Memory B cell (primary cell): ENCODE results near the gene PLAC1.

ENCODE experiments used
- ATAC-seq: fragments of 150-1000 bp; cut with Tn5 transposase; 2 replicates; pipeline ENCODE4 v1.10.0; 2021; ENCODE audit warnings: low read depth, mild to moderate bottlenecking, moderate library complexity
- DNase-seq, 2 donors: peaks; one replicate each; pipeline ENCODE4 v3.0.0; 2022; ENCODE audit warnings: low spot score in 2 of 2
- H3K27ac Mint-ChIP-seq: one replicate; pipeline ENCODE4 v1.8.0; 2022; ENCODE audit warnings: mild to moderate bottlenecking, moderate library complexity, mixed read lengths
- H3K27me3 Mint-ChIP-seq: one replicate; pipeline ENCODE4 v1.8.0; 2022; ENCODE audit warnings: mixed read lengths
- H3K36me3 Mint-ChIP-seq: one replicate; pipeline ENCODE4 v1.8.0; 2022; ENCODE audit warnings: mild to moderate bottlenecking, mixed read lengths
- H3K4me1 Mint-ChIP-seq: one replicate; pipeline ENCODE4 v1.8.0; 2022; ENCODE audit warnings: mixed read lengths
- H3K4me3 Mint-ChIP-seq: one replicate; pipeline ENCODE4 v1.8.0; 2022; ENCODE audit warnings: mild to moderate bottlenecking, moderate library complexity, mixed read lengths
- H3K9me3 Mint-ChIP-seq: one replicate; pipeline ENCODE4 v1.8.0; 2022; ENCODE audit warnings: mixed read lengths

Gene PLAC1

GRCh38 chrX:134682081-134682480 lies 23.8 kb upstream of the PLAC1 start:
- Mint-ChIP-seq H3K4me3 (no peak overlapping the region), H3K4me1 (no peaks in the 10 kb centered on the region), H3K9me3 (no peaks in the 10 kb centered on the region), H3K36me3 (no peaks in the 10 kb centered on the region), H3K27me3 (peaks cover 6% of the 10 kb centered on the region), H3K27ac (no peak overlapping the region)
- no peak for DNase-seq
- ATAC-seq = no peak

GRCh38 chrX:134679644-134680043 lies 21.4 kb upstream of the PLAC1 start:
- no peak overlapping the region for H3K27ac Mint-ChIP-seq
- H3K27me3 Mint-ChIP-seq = peaks cover 6% of the 10 kb centered on the region
- H3K4me3 Mint-ChIP-seq = no peak overlapping the region
- ATAC-seq (no peak), DNase-seq (no peak)
- H3K36me3 Mint-ChIP-seq = no peaks in the 10 kb centered on the region
- no peaks in the 10 kb centered on the region for H3K4me1 Mint-ChIP-seq
- no peaks in the 10 kb centered on the region for H3K9me3 Mint-ChIP-seq

- DNase-seq (no peak), ATAC-seq (no peak)
- H3K27me3 Mint-ChIP-seq = peaks cover 6% of the 10 kb centered on the region
- H3K36me3 Mint-ChIP-seq = no peaks in the 10 kb centered on the region
- H3K27ac Mint-ChIP-seq = no peak overlapping the region
- H3K4me3 Mint-ChIP-seq = no peak overlapping the region
- no peaks in the 10 kb centered on the region for H3K4me1 Mint-ChIP-seq
- H3K9me3 Mint-ChIP-seq = no peaks in the 10 kb centered on the region
Observed at GRCh38 chrX:134679221-134679620, 20.9 kb upstream of the PLAC1 start.

GRCh38 chrX:134677332-134677731 lies 19.1 kb upstream of the PLAC1 start:
- Mint-ChIP-seq H3K9me3 (no peaks in the 10 kb centered on the region), H3K36me3 (no peaks in the 10 kb centered on the region), H3K27me3 (peaks cover 6% of the 10 kb centered on the region), H3K27ac (no peak overlapping the region), H3K4me1 (no peaks in the 10 kb centered on the region), H3K4me3 (no peak overlapping the region)
- ATAC-seq = no peak
- DNase-seq = no peak

GRCh38 chrX:134676436-134676835 lies 18.2 kb upstream of the PLAC1 start:
- DNase-seq (no peak), ATAC-seq (no peak)
- no peaks in the 10 kb centered on the region for H3K9me3 Mint-ChIP-seq
- no peak overlapping the region for H3K4me3 Mint-ChIP-seq
- H3K4me1 Mint-ChIP-seq = no peaks in the 10 kb centered on the region
- no peak overlapping the region for H3K27ac Mint-ChIP-seq
- no peaks in the 10 kb centered on the region for H3K36me3 Mint-ChIP-seq
- H3K27me3 Mint-ChIP-seq = peaks cover 7% of the 10 kb centered on the region

- Mint-ChIP-seq H3K27ac (no peak overlapping the region), H3K36me3 (no peaks in the 10 kb centered on the region), H3K9me3 (peaks cover 2% of the 10 kb centered on the region), H3K4me3 (no peak overlapping the region), H3K4me1 (no peaks in the 10 kb centered on the region), H3K27me3 (peaks cover 9% of the 10 kb centered on the region)
- no peak for ATAC-seq
- no peak for DNase-seq
Observed at GRCh38 chrX:134673123-134673522, 14.9 kb upstream of the PLAC1 start.

GRCh38 chrX:134672101-134672500 lies 13.8 kb upstream of the PLAC1 start:
- Mint-ChIP-seq H3K4me3 (no peak overlapping the region), H3K27ac (no peak overlapping the region), H3K36me3 (no peaks in the 10 kb centered on the region), H3K4me1 (no peaks in the 10 kb centered on the region), H3K9me3 (peaks cover 2% of the 10 kb centered on the region), H3K27me3 (peaks cover 4% of the 10 kb centered on the region)
- ATAC-seq = no peak
- DNase-seq = no peak

- no peaks in the 10 kb centered on the region for H3K4me1 Mint-ChIP-seq
- no peak overlapping the region for H3K27ac Mint-ChIP-seq
- peaks cover 2% of the 10 kb centered on the region for H3K9me3 Mint-ChIP-seq
- DNase-seq = no peak
- H3K27me3 Mint-ChIP-seq = peaks cover 4% of the 10 kb centered on the region
- no peak overlapping the region for H3K4me3 Mint-ChIP-seq
- ATAC-seq = no peak
- H3K36me3 Mint-ChIP-seq = no peaks in the 10 kb centered on the region
Observed at GRCh38 chrX:134671294-134671693, 13.0 kb upstream of the PLAC1 start.

- DNase-seq (no peak), ATAC-seq (no peak)
- peaks cover 6% of the 10 kb centered on the region for H3K27me3 Mint-ChIP-seq
- no peak overlapping the region for H3K4me3 Mint-ChIP-seq
- H3K4me1 Mint-ChIP-seq = no peaks in the 10 kb centered on the region
- no peaks in the 10 kb centered on the region for H3K36me3 Mint-ChIP-seq
- peaks cover 2% of the 10 kb centered on the region for H3K9me3 Mint-ChIP-seq
- H3K27ac Mint-ChIP-seq = no peak overlapping the region
Observed at GRCh38 chrX:134670134-134670924, 12.1 kb upstream of the PLAC1 start.

GRCh38 chrX:134669378-134670098 lies 11.3 kb upstream of the PLAC1 start:
- Mint-ChIP-seq H3K36me3 (no peaks in the 10 kb centered on the region), H3K9me3 (peaks cover 2% of the 10 kb centered on the region), H3K4me1 (no peaks in the 10 kb centered on the region), H3K27ac (no peak overlapping the region), H3K27me3 (peaks cover 10% of the 10 kb centered on the region), H3K4me3 (no peak overlapping the region)
- ATAC-seq (no peak), DNase-seq (no peak)

- Mint-ChIP-seq H3K4me3 (no peak overlapping the region), H3K27me3 (peaks cover 8% of the 10 kb centered on the region), H3K36me3 (no peaks in the 10 kb centered on the region), H3K27ac (no peak overlapping the region), H3K9me3 (no peaks in the 10 kb centered on the region), H3K4me1 (no peaks in the 10 kb centered on the region)
- ATAC-seq = no peak
- DNase-seq = no peak
Observed at GRCh38 chrX:134664202-134664601, 5.9 kb upstream of the PLAC1 start.

GRCh38 chrX:134661295-134661694 lies 3.0 kb upstream of the PLAC1 start:
- ATAC-seq = no peak
- Mint-ChIP-seq H3K4me1 (no peaks in the 10 kb centered on the region), H3K9me3 (no peaks in the 10 kb centered on the region), H3K27ac (no peak overlapping the region), H3K27me3 (peaks cover 8% of the 10 kb centered on the region), H3K36me3 (no peaks in the 10 kb centered on the region), H3K4me3 (no peak overlapping the region)
- no peak for DNase-seq

GRCh38 chrX:134660627-134661026 lies 2.4 kb upstream of the PLAC1 start:
- no peak overlapping the region for H3K4me3 Mint-ChIP-seq

GRCh38 chrX:134659761-134660160 lies 1.5 kb upstream of the PLAC1 start:
- no peaks in the 10 kb centered on the region for H3K4me1 Mint-ChIP-seq

More at GRCh38 chrX:134660627-134661026, 2.4 kb upstream of the PLAC1 start:
- Mint-ChIP-seq H3K27me3 (peaks cover 8% of the 10 kb centered on the region), H3K36me3 (no peaks in the 10 kb centered on the region), H3K9me3 (no peaks in the 10 kb centered on the region), H3K4me1 (no peaks in the 10 kb centered on the region), H3K27ac (no peak overlapping the region)
- no peak for ATAC-seq
- DNase-seq = no peak

GRCh38 chrX:134658760-134659023 lies 421 bp upstream of the PLAC1 start:
- H3K36me3 Mint-ChIP-seq = no peaks in the 10 kb centered on the region

More at GRCh38 chrX:134659761-134660160, 1.5 kb upstream of the PLAC1 start:
- no peak overlapping the region for H3K27ac Mint-ChIP-seq
- DNase-seq (no peak), ATAC-seq (no peak)
- H3K36me3 Mint-ChIP-seq = no peaks in the 10 kb centered on the region
- peaks cover 2% of the 10 kb centered on the region for H3K27me3 Mint-ChIP-seq
- no peak overlapping the region for H3K4me3 Mint-ChIP-seq
- no peaks in the 10 kb centered on the region for H3K9me3 Mint-ChIP-seq

More at GRCh38 chrX:134658760-134659023, 421 bp upstream of the PLAC1 start:
- no peak overlapping the region for H3K27ac Mint-ChIP-seq
- ATAC-seq = no peak
- H3K4me1 Mint-ChIP-seq = no peaks in the 10 kb centered on the region
- DNase-seq = no peak
- peaks cover 2% of the 10 kb centered on the region for H3K27me3 Mint-ChIP-seq
- H3K4me3 Mint-ChIP-seq = no peak overlapping the region
- H3K9me3 Mint-ChIP-seq = no peaks in the 10 kb centered on the region
